Measurements from ENCODE around the gene TNS4.

- no peak for TF ChIP-seq POLR2A (IDR thresholded peaks at IDR 0.05; ENCODE audit: low read depth, low read length)
- TF ChIP-seq CTCF (conservative IDR thresholded peaks at IDR 0.05; ENCODE audit: low read depth, low read length): no peak
- no peak for TF ChIP-seq ELK1 (IDR thresholded peaks at IDR 0.05; ENCODE audit: borderline replicate concordance, low read depth, low read length)
- no peak for TF ChIP-seq SMC3 (IDR thresholded peaks at IDR 0.05; ENCODE audit: low read depth, low read length)
- TF ChIP-seq USF2 (IDR thresholded peaks at IDR 0.05; ENCODE audit: low read depth, low read length): no peak
- TF ChIP-seq MAFK (IDR thresholded peaks at IDR 0.05; ENCODE audit: low read depth, low read length): no peak
- TF ChIP-seq NFE2L2 (IDR thresholded peaks at IDR 0.05; ENCODE audit: low read depth, low read length): no peak
- TF ChIP-seq CHD1 (IDR thresholded peaks at IDR 0.05; ENCODE audit: low read depth, low read length): no peak
These were observed at the start of gene TNS4 for GRCh38 chr17:40501499-40501911.
